Measurements from ENCODE around the gene CHCHD3. TPM values are rescaled to one million over a fixed set of nuclear protein-coding genes. Genes with fewer than 3 reads are reported as not detected.
"Not testable (repeated sequence)": the region's sequence is repeated elsewhere in the genome, so short reads cannot be mapped to it uniquely, and the experiment has no call there.

CHCHD3 gene
- total RNA-seq, 1 experiment from 2014 or later: 287 TPM

GRCh38 chr7:132993377-132994013 is 88.4 kb downstream of the CHCHD3 start:
- no peak for DNase-seq (ENCODE audit: low read depth, low spot score)
- in situ Hi-C loops (cut with HindIII; ENCODE audit: low pct_unique_long_range_greater_than_20kb, low sequenced_read_pairs): no loop called here

- in situ Hi-C loops (cut with HindIII; ENCODE audit: low pct_unique_long_range_greater_than_20kb, low sequenced_read_pairs): no loop called here
- no peak for DNase-seq (ENCODE audit: low read depth, low spot score)
Observed at GRCh38 chr7:132991615-132992587, 90.0 kb downstream of the CHCHD3 start.

GRCh38 chr7:132988117-132988516 is 93.8 kb downstream of the CHCHD3 start:
- DNase-seq (ENCODE audit: low read depth, low spot score): no peak
- in situ Hi-C loops (cut with HindIII; ENCODE audit: low pct_unique_long_range_greater_than_20kb, low sequenced_read_pairs): no loop called here

- DNase-seq (ENCODE audit: low read depth, low spot score): no peak
- in situ Hi-C loops (cut with HindIII; ENCODE audit: low pct_unique_long_range_greater_than_20kb, low sequenced_read_pairs): no loop called here
Observed at GRCh38 chr7:132980402-132980801, 101.5 kb downstream of the CHCHD3 start.

- no peak for DNase-seq (ENCODE audit: low read depth, low spot score)
- in situ Hi-C loops (cut with HindIII; ENCODE audit: low pct_unique_long_range_greater_than_20kb, low sequenced_read_pairs): no loop called here
Observed at GRCh38 chr7:132979524-132979923, 102.4 kb downstream of the CHCHD3 start.

GRCh38 chr7:132977234-132977633 is 104.7 kb downstream of the CHCHD3 start:
- DNase-seq (ENCODE audit: low read depth, low spot score): no peak
- in situ Hi-C loops (cut with HindIII; ENCODE audit: low pct_unique_long_range_greater_than_20kb, low sequenced_read_pairs): no loop called here

- in situ Hi-C loops (cut with HindIII; ENCODE audit: low pct_unique_long_range_greater_than_20kb, low sequenced_read_pairs): loop anchor here (25.0 kb wide), 1 partner anchor 90 kb away; no protein-coding TSS in a partner anchor
Observed at GRCh38 chr7:132972745-132973144, 109.1 kb downstream of the CHCHD3 start.

GRCh38 chr7:132970257-132970656 is 111.6 kb downstream of the CHCHD3 start:
- no peak for DNase-seq (ENCODE audit: low read depth, low spot score)
- in situ Hi-C loops (cut with HindIII; ENCODE audit: low pct_unique_long_range_greater_than_20kb, low sequenced_read_pairs): loop anchor here (25.0 kb wide), 1 partner anchor 92 kb away; no protein-coding TSS in a partner anchor

More at GRCh38 chr7:132972745-132973144, 109.1 kb downstream of the CHCHD3 start:
- DNase-seq (ENCODE audit: low read depth, low spot score): no peak

GRCh38 chr7:132969520-132969919 is 112.4 kb downstream of the CHCHD3 start:
- no peak for DNase-seq (ENCODE audit: low read depth, low spot score)
- in situ Hi-C loops (cut with HindIII; ENCODE audit: low pct_unique_long_range_greater_than_20kb, low sequenced_read_pairs): loop anchor here (25.0 kb wide), 1 partner anchor 93 kb away; no protein-coding TSS in a partner anchor

- in situ Hi-C loops (cut with HindIII; ENCODE audit: low pct_unique_long_range_greater_than_20kb, low sequenced_read_pairs): loop anchor here (25.0 kb wide), 1 partner anchor 95 kb away; no protein-coding TSS in a partner anchor
- not testable (repeated sequence) for DNase-seq (ENCODE audit: low read depth, low spot score)
Observed at GRCh38 chr7:132967470-132967848, 114.4 kb downstream of the CHCHD3 start.

GRCh38 chr7:132966754-132967469 is 115.0 kb downstream of the CHCHD3 start:
- DNase-seq (ENCODE audit: low read depth, low spot score): no peak
- in situ Hi-C loops (cut with HindIII; ENCODE audit: low pct_unique_long_range_greater_than_20kb, low sequenced_read_pairs): loop anchor here (25.0 kb wide), 1 partner anchor 95 kb away; no protein-coding TSS in a partner anchor

- in situ Hi-C loops (cut with HindIII; ENCODE audit: low pct_unique_long_range_greater_than_20kb, low sequenced_read_pairs): loop anchor here (25.0 kb wide), 1 partner anchor 96 kb away; no protein-coding TSS in a partner anchor
- no peak for DNase-seq (ENCODE audit: low read depth, low spot score)
Observed at GRCh38 chr7:132965951-132966350, 115.9 kb downstream of the CHCHD3 start.

GRCh38 chr7:132964876-132965275 is 117.0 kb downstream of the CHCHD3 start:
- no peak for DNase-seq (ENCODE audit: low read depth, low spot score)
- in situ Hi-C loops (cut with HindIII; ENCODE audit: low pct_unique_long_range_greater_than_20kb, low sequenced_read_pairs): loop anchor here (25.0 kb wide), 1 partner anchor 97 kb away; no protein-coding TSS in a partner anchor

GRCh38 chr7:132959891-132960290 is 122.0 kb downstream of the CHCHD3 start:
- in situ Hi-C loops (cut with HindIII; ENCODE audit: low pct_unique_long_range_greater_than_20kb, low sequenced_read_pairs): loop anchor here (25.0 kb wide), 1 partner anchor 102 kb away; no protein-coding TSS in a partner anchor
- no peak for DNase-seq (ENCODE audit: low read depth, low spot score)

- DNase-seq (ENCODE audit: low read depth, low spot score): no peak
- in situ Hi-C loops (cut with HindIII; ENCODE audit: low pct_unique_long_range_greater_than_20kb, low sequenced_read_pairs): loop anchor here (25.0 kb wide), 1 partner anchor 106 kb away; no protein-coding TSS in a partner anchor
Observed at GRCh38 chr7:132956556-132956955, 125.3 kb downstream of the CHCHD3 start.

GRCh38 chr7:132953468-132953867 is 128.4 kb downstream of the CHCHD3 start:
- no peak for DNase-seq (ENCODE audit: low read depth, low spot score)
- in situ Hi-C loops (cut with HindIII; ENCODE audit: low pct_unique_long_range_greater_than_20kb, low sequenced_read_pairs): loop anchor here (25.0 kb wide), 1 partner anchor 109 kb away; no protein-coding TSS in a partner anchor

GRCh38 chr7:132950725-132951124 is 131.2 kb downstream of the CHCHD3 start:
- DNase-seq (ENCODE audit: low read depth, low spot score): no peak
- in situ Hi-C loops (cut with HindIII; ENCODE audit: low pct_unique_long_range_greater_than_20kb, low sequenced_read_pairs): loop anchor here (25.0 kb wide), 1 partner anchor 112 kb away; no protein-coding TSS in a partner anchor
